ENCODE measurements around the gene MFGE8.

DNA sequence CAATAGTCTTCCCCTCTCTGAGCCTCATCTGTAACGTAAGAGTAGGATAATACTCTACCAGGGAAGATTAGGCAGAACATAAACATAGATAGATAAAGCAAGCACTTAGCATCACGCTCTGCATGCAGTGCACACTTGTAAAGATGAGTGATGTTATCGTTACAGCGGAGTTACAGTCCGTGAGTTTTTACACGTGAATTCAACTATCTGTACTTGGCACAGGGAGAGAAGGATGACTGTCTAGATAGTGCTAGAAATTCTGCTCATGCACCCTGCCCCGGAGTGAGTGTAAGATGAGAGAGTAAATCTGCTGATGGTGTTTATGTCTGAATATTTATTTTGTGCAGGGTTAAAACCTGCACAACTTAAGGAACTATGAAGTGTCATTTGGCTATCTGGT, 53.6 kb downstream of the MFGE8 start:
- no peak for TF ChIP-seq POLR2A (IDR thresholded peaks at IDR 0.05)
- TF ChIP-seq, protein P1, sequence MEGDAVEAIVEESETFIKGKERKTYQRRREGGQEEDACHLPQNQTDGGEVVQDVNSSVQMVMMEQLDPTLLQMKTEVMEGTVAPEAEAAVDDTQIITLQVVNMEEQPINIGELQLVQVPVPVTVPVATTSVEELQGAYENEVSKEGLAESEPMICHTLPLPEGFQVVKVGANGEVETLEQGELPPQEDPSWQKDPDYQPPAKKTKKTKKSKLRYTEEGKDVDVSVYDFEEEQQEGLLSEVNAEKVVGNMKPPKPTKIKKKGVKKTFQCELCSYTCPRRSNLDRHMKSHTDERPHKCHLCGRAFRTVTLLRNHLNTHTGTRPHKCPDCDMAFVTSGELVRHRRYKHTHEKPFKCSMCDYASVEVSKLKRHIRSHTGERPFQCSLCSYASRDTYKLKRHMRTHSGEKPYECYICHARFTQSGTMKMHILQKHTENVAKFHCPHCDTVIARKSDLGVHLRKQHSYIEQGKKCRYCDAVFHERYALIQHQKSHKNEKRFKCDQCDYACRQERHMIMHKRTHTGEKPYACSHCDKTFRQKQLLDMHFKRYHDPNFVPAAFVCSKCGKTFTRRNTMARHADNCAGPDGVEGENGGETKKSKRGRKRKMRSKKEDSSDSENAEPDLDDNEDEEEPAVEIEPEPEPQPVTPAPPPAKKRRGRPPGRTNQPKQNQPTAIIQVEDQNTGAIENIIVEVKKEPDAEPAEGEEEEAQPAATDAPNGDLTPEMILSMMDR (IDR thresholded peaks at IDR 0.05 in 4 of 5, conservative IDR thresholded peaks at IDR 0.05 in 1 of 5) = no peak
